Activated T-cell treated with anti-CD3 and anti-CD28 coated beads, Interleukin-2, amount 50 U/mL, for 72 hours (primary cell): ENCODE data around the gene ATXN1. TPM values are rescaled to one million over a fixed set of nuclear protein-coding genes. Genes with fewer than 3 reads are reported as not detected.

Experiments
- ATAC-seq, 2 donors: fragments of 150-1000 bp; cut with Tn5 transposase; replicated peaks in 1 of 2; 2 replicates each; pipeline ENCODE4 v1.10.0; 2021; ENCODE audit warnings: moderate library complexity in 2 of 2, mild to moderate bottlenecking in 1 of 2
- DNase-seq, 2 donors: peaks; one replicate each; pipeline ENCODE4 v3.0.0; 2021 to 2022; ENCODE audit warnings: mixed read lengths in 1 of 2
- H3K27ac Mint-ChIP-seq: one replicate; pipeline ENCODE4 v1.8.0; 2022; ENCODE audit warnings: mild to moderate bottlenecking, moderate library complexity, mixed read lengths
- H3K27me3 Mint-ChIP-seq: one replicate; pipeline ENCODE4 v1.8.0; 2022; ENCODE audit warnings: low read depth, mixed read lengths
- H3K36me3 Mint-ChIP-seq, 2 donors: one replicate each; pipeline ENCODE4 v1.8.0; 2022; ENCODE audit warnings: mixed read lengths in 2 of 2, mild to moderate bottlenecking in 1 of 2; ENCODE audit not compliant: insufficient read depth in 2 of 2
- H3K4me1 Mint-ChIP-seq: one replicate; pipeline ENCODE4 v1.8.0; 2022; ENCODE audit warnings: low read depth, mixed read lengths
- H3K4me3 Mint-ChIP-seq, 2 donors: one replicate each; pipeline ENCODE4 v1.8.0; 2022; ENCODE audit warnings: mild to moderate bottlenecking in 2 of 2, mixed read lengths in 2 of 2, moderate library complexity in 2 of 2
- H3K9me3 Mint-ChIP-seq, 2 donors: one replicate each; pipeline ENCODE4 v1.8.0; 2022; ENCODE audit warnings: mixed read lengths in 2 of 2
- total RNA-seq, 2 donors: library from RNA; stranded (reverse); gene quantifications; one replicate each; pipeline ENCODE4 v1.2.3, GENCODE V29; 2022

ATXN1 gene
- total RNA-seq, 2 donors from 2014 or later = 46.5 to 65.1 TPM

- H3K27ac Mint-ChIP-seq = peak overlapping the region; percentile 71
- H3K27me3 Mint-ChIP-seq = no peaks in the 10 kb centered on the region
- peak overlapping the region in 1 of 2 donors; percentile 41 for H3K4me3 Mint-ChIP-seq
- peaks cover 0 to 1% of the 10 kb centered on the region in 2 donors for H3K9me3 Mint-ChIP-seq
- H3K36me3 Mint-ChIP-seq = peaks cover 5 to 21% of the 10 kb centered on the region in 2 donors
- ATAC-seq (peak; percentile 21 to 22), DNase-seq (no peak)
- peaks cover 86% of the 10 kb centered on the region for H3K4me1 Mint-ChIP-seq
Measured at GRCh38 chr6:16656451-16656850, 104.8 kb downstream of the ATXN1 start.

- Mint-ChIP-seq H3K27ac (peak overlapping the region; percentile 91), H3K36me3 (peaks cover 3 to 21% of the 10 kb centered on the region in 2 donors), H3K4me1 (peaks cover 85% of the 10 kb centered on the region), H3K4me3 (peak overlapping the region; percentile 41 to 71), H3K9me3 (no peaks in the 10 kb centered on the region), H3K27me3 (no peaks in the 10 kb centered on the region)
- ATAC-seq (peak; percentile 3 to 41), DNase-seq (peak in 1 of 2 donors; percentile 34)
Measured at GRCh38 chr6:16654701-16655100, 106.6 kb downstream of the ATXN1 start.

- no peaks in the 10 kb centered on the region for H3K9me3 Mint-ChIP-seq
- H3K27me3 Mint-ChIP-seq = no peaks in the 10 kb centered on the region
- peaks cover 3 to 21% of the 10 kb centered on the region in 2 donors for H3K36me3 Mint-ChIP-seq
- peaks cover 70% of the 10 kb centered on the region for H3K4me1 Mint-ChIP-seq
- DNase-seq = no peak
- no peak for ATAC-seq
- H3K4me3 Mint-ChIP-seq = peak overlapping the region in 1 of 2 donors; percentile 1
- H3K27ac Mint-ChIP-seq = no peak overlapping the region
Measured at GRCh38 chr6:16653226-16653625, 108.0 kb downstream of the ATXN1 start.

- peaks cover 1 to 15% of the 10 kb centered on the region in 2 donors for H3K36me3 Mint-ChIP-seq
- no peaks in the 10 kb centered on the region for H3K9me3 Mint-ChIP-seq
- H3K4me3 Mint-ChIP-seq = peak overlapping the region; percentile 7 to 35
- H3K27ac Mint-ChIP-seq = no peak overlapping the region
- peaks cover 57% of the 10 kb centered on the region for H3K4me1 Mint-ChIP-seq
- ATAC-seq (peak; percentile 72 to 76), DNase-seq (no peak)
- H3K27me3 Mint-ChIP-seq = no peaks in the 10 kb centered on the region
Measured at GRCh38 chr6:16651871-16652270, 109.4 kb downstream of the ATXN1 start.

- peaks cover 0 to 11% of the 10 kb centered on the region in 2 donors for H3K36me3 Mint-ChIP-seq
- no peaks in the 10 kb centered on the region for H3K27me3 Mint-ChIP-seq
- peak overlapping the region; percentile 20 for H3K27ac Mint-ChIP-seq
- no peak for ATAC-seq
- peaks cover 42% of the 10 kb centered on the region for H3K4me1 Mint-ChIP-seq
- H3K9me3 Mint-ChIP-seq = no peaks in the 10 kb centered on the region
- no peak overlapping the region for H3K4me3 Mint-ChIP-seq
- no peak for DNase-seq
Measured at GRCh38 chr6:16649890-16650289, 111.4 kb downstream of the ATXN1 start.

GRCh38 chr6:16649241-16649640, 112.0 kb downstream of the ATXN1 start:
- H3K27ac Mint-ChIP-seq = no peak overlapping the region
- DNase-seq = no peak
- peaks cover 2 to 9% of the 10 kb centered on the region in 2 donors for H3K36me3 Mint-ChIP-seq

GRCh38 chr6:16648003-16648402, 113.3 kb downstream of the ATXN1 start:
- no peak for ATAC-seq
- Mint-ChIP-seq H3K4me3 (no peak overlapping the region), H3K27me3 (no peaks in the 10 kb centered on the region), H3K9me3 (no peaks in the 10 kb centered on the region), H3K4me1 (peaks cover 25% of the 10 kb centered on the region), H3K27ac (no peak overlapping the region), H3K36me3 (peaks cover 2 to 6% of the 10 kb centered on the region in 2 donors)
- no peak for DNase-seq

More at GRCh38 chr6:16649241-16649640, 112.0 kb downstream of the ATXN1 start:
- no peaks in the 10 kb centered on the region for H3K9me3 Mint-ChIP-seq
- no peaks in the 10 kb centered on the region for H3K27me3 Mint-ChIP-seq
- peaks cover 36% of the 10 kb centered on the region for H3K4me1 Mint-ChIP-seq
- H3K4me3 Mint-ChIP-seq = no peak overlapping the region
- ATAC-seq = no peak

- Mint-ChIP-seq H3K27me3 (no peaks in the 10 kb centered on the region), H3K27ac (no peak overlapping the region), H3K9me3 (no peaks in the 10 kb centered on the region), H3K4me1 (peaks cover 20% of the 10 kb centered on the region), H3K36me3 (peaks cover 2 to 8% of the 10 kb centered on the region in 2 donors), H3K4me3 (no peak overlapping the region)
- ATAC-seq (no peak), DNase-seq (no peak)
Measured at GRCh38 chr6:16647422-16647821, 113.8 kb downstream of the ATXN1 start.

- Mint-ChIP-seq H3K9me3 (no peaks in the 10 kb centered on the region), H3K4me1 (peaks cover 19% of the 10 kb centered on the region), H3K27me3 (no peaks in the 10 kb centered on the region), H3K4me3 (no peak overlapping the region), H3K27ac (no peak overlapping the region), H3K36me3 (peaks cover 5 to 16% of the 10 kb centered on the region in 2 donors)
- no peak for DNase-seq
- ATAC-seq = no peak
Measured at GRCh38 chr6:16644540-16645250, 116.6 kb downstream of the ATXN1 start.

GRCh38 chr6:16639684-16640480, 121.4 kb downstream of the ATXN1 start:
- DNase-seq = no peak
- H3K4me1 Mint-ChIP-seq = peaks cover 28% of the 10 kb centered on the region
- no peaks in the 10 kb centered on the region for H3K9me3 Mint-ChIP-seq
- H3K4me3 Mint-ChIP-seq = no peak overlapping the region
- peaks cover 5 to 25% of the 10 kb centered on the region in 2 donors for H3K36me3 Mint-ChIP-seq
- no peak overlapping the region for H3K27ac Mint-ChIP-seq
- ATAC-seq = no peak
- no peaks in the 10 kb centered on the region for H3K27me3 Mint-ChIP-seq

GRCh38 chr6:16637635-16638034, 123.6 kb downstream of the ATXN1 start:
- Mint-ChIP-seq H3K36me3 (peaks cover 4 to 26% of the 10 kb centered on the region in 2 donors), H3K27me3 (no peaks in the 10 kb centered on the region), H3K4me3 (no peak overlapping the region), H3K27ac (no peak overlapping the region), H3K9me3 (no peaks in the 10 kb centered on the region), H3K4me1 (peaks cover 33% of the 10 kb centered on the region)
- ATAC-seq (no peak), DNase-seq (no peak)

- Mint-ChIP-seq H3K4me3 (no peak overlapping the region), H3K27ac (no peak overlapping the region), H3K4me1 (peaks cover 24% of the 10 kb centered on the region), H3K27me3 (no peaks in the 10 kb centered on the region), H3K36me3 (peaks cover 1 to 13% of the 10 kb centered on the region in 2 donors), H3K9me3 (no peaks in the 10 kb centered on the region)
- DNase-seq (no peak), ATAC-seq (peak; percentile 31 to 60)
Measured at GRCh38 chr6:16635810-16636602, 125.3 kb downstream of the ATXN1 start.
